Endodermal cell (in vitro differentiated cells): ENCODE measurements around the gene KLF14. TPM values are rescaled to one million over a fixed set of nuclear protein-coding genes. Genes with fewer than 3 reads are reported as not detected.
"Not testable (repeated sequence)": the region's sequence is repeated elsewhere in the genome, so short reads cannot be mapped to it uniquely, and the experiment has no call there.

ENCODE experiments used
- DNase-seq: peaks from one replicate; pipeline ENCODE4 v3.0.0-alpha.2; 2017
- H3K27ac ChIP-seq: 2 replicates; pipeline ENCODE4 v1.5.1; 2013; ENCODE audit warnings: mild to moderate bottlenecking, low read depth, low read length, moderate library complexity
- H3K27me3 ChIP-seq: 2 replicates; pipeline ENCODE4 v1.6.1; 2013; ENCODE audit warnings: mild to moderate bottlenecking, low read length, moderate library complexity; ENCODE audit not compliant: insufficient read depth, control insufficient read depth, poor library complexity, severe bottlenecking
- H3K36me3 ChIP-seq: 2 replicates; pipeline ENCODE4 v1.7.0; 2013; ENCODE audit warnings: mild to moderate bottlenecking, low read length, moderate library complexity; ENCODE audit not compliant: control insufficient read depth, insufficient read depth
- H3K4me1 ChIP-seq: one replicate; pipeline ENCODE4 v1.7.0; 2013; ENCODE audit warnings: low read length; ENCODE audit not compliant: control insufficient read depth, insufficient read depth
- H3K4me3 ChIP-seq: 2 replicates; pipeline ENCODE4 v1.5.1; 2013; ENCODE audit warnings: mild to moderate bottlenecking, low read length, moderate library complexity
- H3K9ac ChIP-seq: 2 replicates; pipeline ENCODE4 v1.6.1; 2013; ENCODE audit warnings: mild to moderate bottlenecking, low read length, moderate library complexity; ENCODE audit not compliant: poor library complexity, severe bottlenecking; ENCODE audit errors: extremely low read depth
- H3K9me3 ChIP-seq: 2 replicates; pipeline ENCODE4 v1.6.1; 2013; ENCODE audit warnings: mild to moderate bottlenecking, low read length, moderate library complexity; ENCODE audit not compliant: control insufficient read depth
- H3K27ac Mint-ChIP-seq: 2 replicates; pipeline ENCODE4 v1.8.0; 2020; ENCODE audit warnings: mixed read lengths
- H3K27me3 Mint-ChIP-seq: 2 replicates; pipeline ENCODE4 v1.8.0; 2021; ENCODE audit warnings: mild to moderate bottlenecking, mixed read lengths; ENCODE audit not compliant: insufficient read depth
- H3K36me3 Mint-ChIP-seq: 2 replicates; pipeline ENCODE4 v1.8.0; 2020; ENCODE audit warnings: low read depth, mixed read lengths
- H3K4me1 Mint-ChIP-seq: 2 replicates; pipeline ENCODE4 v1.8.0; 2020; ENCODE audit warnings: mixed read lengths
- H3K4me3 Mint-ChIP-seq: 2 replicates; pipeline ENCODE4 v1.8.0; 2020; ENCODE audit warnings: mild to moderate bottlenecking, moderate library complexity, mixed read lengths
- H3K9me3 Mint-ChIP-seq: 2 replicates; pipeline ENCODE4 v1.8.0; 2020; ENCODE audit warnings: mild to moderate bottlenecking, mixed read lengths
- CTCF ChIP-seq: fragments of 200-600 bp; sonication (generic); conservative IDR thresholded peaks from 2 replicates; pipeline ENCODE4 v1.5.0; 2021; ENCODE audit warnings: antibody characterized with exemption, mild to moderate bottlenecking
- WGBS, 2 experiments: methylation state at CpG; one replicate each; pipeline versions ENCODE4 v1.1.5 to v1.1.7; 2013; ENCODE audit warnings: missing lambda C conversion rate in 2 of 2, mixed read lengths in 1 of 2; ENCODE audit not compliant: insufficient coverage in 1 of 2, insufficient read length in 1 of 2; 5-methylcytosine and 5-hydroxymethylcytosine counted together
- total RNA-seq, 2 donors: library from RNA; stranded (reverse); fragmentation: NEBNext Ultra II Directional in 1 of 2; extraction: Animal tissue kit (Norgen Biotek cat#: 25700) in 1 of 2; gene quantifications; 2 replicates in 1 of 2; 3 replicates in 1 of 2; pipeline ENCODE4 v1.2.1, GENCODE V29; 2021

Gene KLF14
- total RNA-seq, 2 donors from 2014 or later = not detected

- no peaks in the 10 kb centered on the region for H3K36me3 ChIP-seq
- no peaks in the 10 kb centered on the region for H3K27me3 Mint-ChIP-seq
- no peak overlapping the region for H3K4me3 Mint-ChIP-seq
- no peaks in the 10 kb centered on the region for H3K4me1 Mint-ChIP-seq
- 100% methylated on average over 1 of the region's 1 CpG; no CpG with 5 or more reads in 1 of the 2 experiments for WGBS, 2 experiments
- H3K4me3 ChIP-seq = no peak overlapping the region
- no peak overlapping the region for H3K27ac ChIP-seq
- DNase-seq = no peak
- H3K4me1 ChIP-seq = no peaks in the 10 kb centered on the region
- TF ChIP-seq CTCF = no peak
- peaks cover 33% of the 10 kb centered on the region for H3K9me3 ChIP-seq
- H3K27me3 ChIP-seq = no peaks in the 10 kb centered on the region
- no peak overlapping the region for H3K9ac ChIP-seq
- peaks cover 61% of the 10 kb centered on the region for H3K9me3 Mint-ChIP-seq
- no peak overlapping the region for H3K27ac Mint-ChIP-seq
- no peaks in the 10 kb centered on the region for H3K36me3 Mint-ChIP-seq
Observed at GRCh38 chr7:130768854-130769253, 34.8 kb upstream of the KLF14 start.

GRCh38 chr7:130764569-130764968 is 30.6 kb upstream of the KLF14 start:
- not testable (repeated sequence) for H3K27me3 ChIP-seq
- 100% methylated on average over 1 of the region's 4 CpGs for WGBS, 2 experiments

GRCh38 chr7:130758429-130759056 is 24.5 kb upstream of the KLF14 start:
- DNase-seq = no peak
- H3K27me3 ChIP-seq = peaks cover 9% of the 10 kb centered on the region

More at GRCh38 chr7:130764569-130764968, 30.6 kb upstream of the KLF14 start:
- H3K4me1 ChIP-seq, H3K4me3 ChIP-seq, DNase-seq, H3K4me1 Mint-ChIP-seq, H3K27ac ChIP-seq, H3K27me3 Mint-ChIP-seq, H3K27ac Mint-ChIP-seq, H3K36me3 Mint-ChIP-seq, H3K36me3 ChIP-seq, H3K9ac ChIP-seq, H3K4me3 Mint-ChIP-seq: not testable (repeated sequence)
- peaks cover 14% of the 10 kb centered on the region for H3K9me3 ChIP-seq
- peaks cover 32% of the 10 kb centered on the region for H3K9me3 Mint-ChIP-seq

More at GRCh38 chr7:130758429-130759056, 24.5 kb upstream of the KLF14 start:
- H3K9me3 Mint-ChIP-seq = no peaks in the 10 kb centered on the region
- H3K4me3 Mint-ChIP-seq = no peak overlapping the region
- no peaks in the 10 kb centered on the region for H3K4me1 ChIP-seq
- no peak overlapping the region for H3K27ac Mint-ChIP-seq
- H3K9ac ChIP-seq = no peak overlapping the region
- H3K36me3 ChIP-seq = no peaks in the 10 kb centered on the region
- no peak overlapping the region for H3K4me3 ChIP-seq
- H3K27ac ChIP-seq = no peak overlapping the region
- no peaks in the 10 kb centered on the region for H3K4me1 Mint-ChIP-seq
- H3K27me3 Mint-ChIP-seq = peaks cover 5% of the 10 kb centered on the region
- peak; percentile 87 for TF ChIP-seq CTCF
- H3K9me3 ChIP-seq = no peaks in the 10 kb centered on the region
- WGBS, 2 experiments = no CpG with 5 or more reads among the region's 2 CpGs
- H3K36me3 Mint-ChIP-seq = no peaks in the 10 kb centered on the region
